Measurements from ENCODE around the gene PTPRA.

PTPRA gene

DNA sequence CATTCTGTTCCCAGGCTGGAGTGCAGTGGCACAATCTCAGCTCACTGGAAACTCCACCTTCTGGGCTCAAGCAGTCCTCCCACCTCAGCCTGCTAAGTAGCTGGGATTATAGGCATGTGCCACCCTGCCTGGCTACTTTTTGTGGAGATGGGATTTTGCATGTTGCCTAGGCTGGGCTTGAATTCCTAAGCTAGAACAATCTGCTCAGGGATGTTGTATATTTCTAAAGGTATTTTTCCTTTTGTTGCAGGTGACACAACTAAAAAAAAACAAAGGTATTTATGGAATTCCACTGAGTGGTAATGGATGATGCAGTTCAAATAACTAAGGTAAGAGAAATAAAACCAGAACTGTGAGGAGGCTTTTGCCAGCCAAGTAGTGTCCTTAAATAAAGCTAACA lies 49.7 kb downstream of the PTPRA start:
- no peak for DNase-seq (ENCODE audit: low read depth)

DNA sequence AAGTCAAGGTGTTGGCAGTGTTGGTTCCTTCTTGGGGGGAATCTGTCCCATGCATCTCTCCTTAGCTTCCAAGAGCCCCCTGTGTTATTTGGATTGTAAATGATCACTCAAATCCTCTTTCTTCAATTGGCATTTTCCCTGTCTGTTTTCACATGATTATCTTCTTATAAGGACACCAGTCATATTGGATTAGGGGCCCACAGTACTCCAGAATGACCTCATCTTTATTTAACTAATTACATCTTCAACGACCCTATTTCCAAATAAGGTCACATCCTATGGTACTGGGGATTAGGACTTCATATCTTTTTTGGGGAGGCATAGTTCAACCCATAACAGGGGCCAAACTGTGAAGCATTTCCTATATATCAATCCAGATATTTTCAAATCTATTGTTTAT lies 57.3 kb downstream of the PTPRA start:
- no peak for DNase-seq (ENCODE audit: low read depth)

DNA sequence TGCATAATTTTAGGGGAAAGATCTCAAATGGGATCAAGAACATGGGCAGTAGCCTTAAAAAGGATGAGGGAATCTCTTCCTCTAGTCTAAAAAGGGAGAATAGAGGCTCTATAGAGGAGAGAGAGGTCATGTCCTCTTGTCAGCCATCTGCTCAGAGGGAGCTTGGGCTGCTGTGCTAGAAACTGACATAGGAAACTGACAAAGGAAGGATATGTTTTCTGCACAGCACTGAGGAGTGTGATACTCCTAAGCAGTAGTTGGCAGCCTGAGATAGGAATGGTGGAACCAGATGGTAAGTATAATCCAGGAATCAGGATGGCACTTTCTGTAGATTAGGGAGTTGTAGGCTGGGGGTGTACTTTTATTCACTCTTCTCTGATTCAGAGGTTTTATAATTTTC lies 59.2 kb downstream of the PTPRA start:
- DNase-seq (ENCODE audit: low read depth), result no peak

DNA sequence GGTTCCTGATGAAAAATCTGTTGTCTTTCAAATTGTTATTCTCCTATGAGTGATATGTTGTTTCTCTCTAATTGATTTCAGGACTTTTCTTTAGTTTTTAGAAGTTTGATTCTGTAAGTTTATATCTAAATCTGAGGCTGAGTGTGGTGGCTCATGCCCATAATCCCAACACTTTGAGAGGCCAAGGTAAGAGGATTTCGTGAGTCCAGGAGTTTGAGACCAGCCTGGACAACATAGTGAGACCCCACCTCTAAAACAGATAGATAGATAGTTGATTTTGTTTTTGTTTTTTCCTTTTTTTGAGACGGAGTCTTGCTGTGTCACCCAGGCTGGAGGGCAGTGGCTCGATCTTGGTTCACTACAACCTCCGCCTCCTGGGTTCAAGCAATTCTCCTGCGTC lies 64.6 kb downstream of the PTPRA start:
- no peak for DNase-seq (ENCODE audit: low read depth)

DNA sequence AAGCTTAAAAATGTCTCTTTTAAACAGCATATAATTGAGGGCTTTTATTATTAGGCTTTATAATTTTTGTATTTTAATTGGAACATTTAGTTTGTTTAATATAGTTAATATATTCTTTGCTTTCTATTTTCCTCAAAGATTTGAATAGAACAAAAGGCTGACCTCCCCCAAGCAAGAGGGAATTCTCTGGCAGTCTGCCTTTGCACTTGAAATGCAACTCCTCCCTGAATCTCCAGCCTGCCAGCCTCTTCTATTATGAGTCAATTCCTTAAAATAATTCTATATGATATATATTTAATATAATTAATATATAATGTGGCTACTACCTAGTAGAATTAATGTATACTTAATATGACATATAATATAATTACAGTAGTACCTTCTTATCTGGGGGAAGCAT lies 69.2 kb downstream of the PTPRA start:
- no peak for DNase-seq (ENCODE audit: low read depth)

DNA sequence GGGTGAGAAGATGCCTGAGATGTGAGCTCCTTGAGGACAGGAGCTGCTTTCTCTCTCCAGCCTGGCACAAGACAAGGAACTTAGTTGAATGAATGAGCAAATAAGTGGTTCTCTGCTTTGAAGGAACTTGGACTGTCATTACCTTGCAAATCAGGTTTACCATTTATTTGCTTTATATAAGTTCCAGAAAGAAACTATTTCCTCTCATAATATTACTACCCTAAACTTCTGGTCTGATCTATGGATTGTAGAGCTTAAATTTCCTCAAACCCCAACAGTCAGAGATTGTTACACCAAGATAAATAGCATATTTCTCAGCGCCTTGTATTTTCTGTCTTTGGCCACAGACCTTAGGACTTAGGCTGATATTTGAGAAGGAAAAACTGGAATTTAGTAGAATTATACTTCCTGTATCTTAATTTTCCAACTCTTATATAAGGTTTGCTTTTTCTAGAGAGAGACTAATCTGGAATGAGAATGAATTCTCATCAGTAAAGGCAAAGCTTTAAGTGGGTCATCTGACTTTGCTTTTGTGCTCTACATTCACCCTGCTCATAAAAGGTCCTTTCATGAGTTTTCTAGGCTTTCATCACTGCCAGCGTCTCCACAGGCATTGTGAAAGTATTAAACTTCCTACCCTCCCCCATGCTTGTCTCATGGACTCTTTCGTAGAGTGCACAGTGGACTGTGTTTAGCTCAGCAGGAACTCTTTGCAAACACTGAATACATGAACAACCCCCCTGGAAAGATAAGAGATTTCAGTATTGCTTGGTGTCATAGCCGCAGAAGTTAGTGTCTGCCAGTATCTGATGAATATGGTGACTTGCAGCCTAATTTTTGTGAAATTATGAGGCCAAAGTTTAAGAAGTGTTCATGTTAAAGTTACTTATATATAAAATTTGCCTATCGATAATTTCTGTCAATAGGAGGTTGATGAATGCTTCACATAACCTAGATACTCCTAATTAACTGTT lies 74.0 kb downstream of the PTPRA start:
- no peak for DNase-seq (ENCODE audit: low read depth)

DNA sequence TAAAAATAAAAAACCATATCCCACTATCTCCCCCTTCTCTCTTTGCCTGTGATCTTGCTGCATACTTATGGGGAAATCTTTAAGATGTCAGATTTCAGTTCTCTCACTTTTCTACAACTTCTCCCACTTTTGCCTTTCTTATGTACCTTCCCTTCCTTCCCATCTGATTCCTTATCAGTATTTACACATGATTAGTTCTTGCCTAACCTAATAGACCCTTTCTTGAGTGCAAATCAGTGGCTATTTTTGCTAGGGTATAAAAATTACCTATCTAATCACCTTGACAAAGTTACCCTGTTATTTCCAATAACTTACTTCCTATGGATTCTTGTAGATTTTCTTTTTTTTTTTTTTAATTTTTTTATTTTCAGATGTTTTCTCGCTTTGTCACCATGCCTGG lies 75.7 kb downstream of the PTPRA start:
- DNase-seq (ENCODE audit: low read depth), result no peak

DNA sequence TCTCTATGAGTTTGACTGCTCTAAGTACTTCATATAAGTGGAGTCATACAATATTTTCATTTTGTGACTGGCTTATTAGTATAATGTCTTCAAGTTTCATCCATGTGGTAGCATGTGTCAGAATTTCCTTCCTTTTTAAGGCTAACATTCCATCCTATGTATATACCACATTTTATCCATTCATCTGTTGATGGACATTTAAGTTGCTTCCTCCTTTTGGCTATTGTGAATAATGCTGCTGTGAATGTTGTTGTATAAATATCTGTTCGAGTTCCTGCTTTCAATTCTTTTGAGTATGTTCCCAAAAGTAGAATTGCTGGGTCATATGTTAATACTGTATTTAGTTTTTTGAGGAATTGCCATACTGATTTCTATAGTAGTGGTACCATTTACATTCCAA lies 79.5 kb downstream of the PTPRA start:
- no peak for DNase-seq (ENCODE audit: low read depth)

DNA sequence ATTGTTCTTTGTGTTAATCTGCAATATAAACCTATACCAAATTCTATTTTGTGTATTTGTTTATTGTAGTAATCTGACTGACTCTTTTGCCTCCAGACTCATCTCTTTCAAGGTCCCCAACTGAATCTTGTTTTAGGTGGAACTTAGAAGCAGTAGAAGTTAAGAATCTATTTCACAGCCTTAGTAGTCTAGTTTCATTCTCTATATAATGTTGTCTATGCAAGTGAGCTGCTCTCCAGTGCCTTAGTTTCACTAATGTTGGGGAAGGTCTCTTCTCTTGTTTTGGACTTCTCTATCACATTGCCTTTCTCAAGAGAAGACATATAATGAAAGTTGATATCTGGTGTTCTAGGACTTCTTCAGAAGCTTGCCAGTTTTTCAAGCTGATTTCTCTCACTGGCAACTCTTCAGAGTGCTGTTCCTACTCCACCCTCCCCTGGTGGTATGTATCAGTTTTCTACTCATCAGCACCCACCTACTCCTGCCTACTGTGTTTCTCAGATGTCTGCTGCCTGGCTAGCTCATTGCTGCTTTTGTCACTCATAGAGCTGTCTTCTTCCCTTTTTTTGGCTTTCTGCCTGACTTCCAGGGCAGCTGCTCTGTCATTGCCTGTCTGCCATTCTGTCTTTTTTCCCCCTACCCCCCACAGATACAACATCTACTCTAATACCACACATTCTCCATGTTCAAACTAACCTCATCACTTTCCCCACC lies 82.1 kb downstream of the PTPRA start:
- DNase-seq (ENCODE audit: low read depth), result no peak

DNA sequence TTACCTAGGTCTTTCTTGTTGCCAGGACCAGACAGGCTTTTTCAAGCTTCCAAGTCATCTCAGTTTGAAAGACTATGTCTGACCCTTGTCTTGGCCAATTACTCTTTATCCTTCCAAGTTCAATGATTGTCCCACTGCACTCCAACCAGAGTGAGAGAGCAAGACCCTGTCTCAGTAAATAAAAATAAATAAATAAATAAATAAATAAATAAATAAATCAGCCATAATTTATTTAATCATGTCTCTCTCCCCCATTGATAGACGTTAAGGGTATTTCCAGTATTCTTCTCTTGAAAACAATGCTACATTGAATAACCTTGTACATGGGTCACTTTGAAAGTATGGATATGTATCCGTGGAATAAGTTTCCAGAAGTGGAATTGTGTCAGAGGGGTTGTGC lies 83.2 kb downstream of the PTPRA start:
- no peak for DNase-seq (ENCODE audit: low read depth)

DNA sequence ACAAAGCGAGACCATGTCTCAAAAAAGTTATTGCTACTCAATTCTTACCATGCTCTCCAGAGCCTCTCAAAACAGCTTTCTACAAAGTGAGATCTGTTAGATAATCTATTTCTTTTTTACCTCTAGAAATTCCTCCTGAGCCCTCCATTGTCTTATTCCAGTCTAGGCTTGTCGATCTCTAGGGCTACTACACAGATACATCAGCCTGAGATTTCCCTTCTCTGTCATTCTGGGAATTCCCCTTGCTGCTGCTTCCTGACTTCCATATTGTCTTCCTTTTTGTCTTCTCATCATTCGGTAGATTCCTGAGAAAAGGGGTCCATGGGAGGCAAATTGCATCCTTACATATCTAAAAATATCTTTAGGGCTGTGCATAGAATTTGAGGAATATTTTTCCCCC lies 94.6 kb downstream of the PTPRA start:
- no peak for DNase-seq (ENCODE audit: low read depth)

DNA sequence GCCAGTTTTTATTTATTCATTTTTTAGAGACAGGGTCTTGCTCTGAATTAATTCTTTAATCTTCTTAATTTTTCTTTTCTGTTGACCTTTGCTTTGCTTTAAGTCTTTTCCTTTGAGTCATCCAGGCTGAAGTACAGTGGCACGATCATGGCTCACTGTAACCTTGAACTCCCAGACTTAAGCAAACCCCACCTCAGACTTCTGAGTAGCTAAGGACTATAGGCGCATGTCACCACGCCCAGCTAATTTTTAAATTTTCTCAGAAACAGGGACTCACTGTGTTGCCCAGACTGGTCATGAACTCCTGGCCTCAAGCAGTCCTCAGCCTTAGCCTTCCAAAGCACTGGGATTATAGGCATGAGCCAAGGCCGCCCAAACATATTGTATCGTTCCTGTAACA lies 98.8 kb downstream of the PTPRA start:
- DNase-seq (ENCODE audit: low read depth), result no peak

DNA sequence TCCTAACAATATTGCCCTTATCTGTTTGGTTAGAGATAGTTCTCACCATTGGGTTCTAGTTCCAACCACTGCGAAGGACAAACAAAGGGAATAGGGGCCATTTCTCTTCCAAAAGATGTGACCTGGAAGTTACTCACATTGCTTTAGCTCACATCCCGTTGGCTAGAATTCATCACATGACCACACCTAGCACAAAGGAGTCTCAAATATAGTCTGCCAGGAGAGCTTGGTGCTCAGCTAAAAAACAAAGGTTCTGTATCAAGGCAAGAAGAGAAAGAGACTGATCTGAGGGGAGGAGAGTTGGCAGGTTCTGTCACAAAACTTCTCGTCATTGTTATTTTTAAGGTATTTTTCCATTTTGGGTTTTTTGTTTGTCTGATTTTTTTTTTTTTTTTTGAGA lies 100.3 kb downstream of the PTPRA start:
- DNase-seq (ENCODE audit: low read depth), result no peak

DNA sequence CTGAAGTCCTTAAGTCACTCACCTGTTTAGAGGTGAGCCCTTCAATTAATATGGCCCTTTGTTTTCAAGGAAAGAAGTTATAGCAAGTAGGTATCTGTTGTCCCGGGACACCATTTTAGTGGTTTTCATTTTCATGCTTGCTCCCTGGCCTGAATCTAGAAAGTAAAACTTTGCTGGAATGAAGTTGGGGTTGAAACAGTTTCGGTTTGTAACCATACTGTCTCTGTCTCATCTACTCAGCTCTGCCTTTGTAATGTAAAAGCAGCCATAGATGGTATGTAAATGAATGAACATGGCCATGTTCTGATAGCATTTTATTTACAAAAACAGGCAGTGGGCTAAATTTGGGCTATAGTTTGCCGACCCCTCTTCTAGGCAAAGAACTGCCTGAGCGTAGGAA lies 105.2 kb downstream of the PTPRA start:
- no peak for DNase-seq (ENCODE audit: low read depth)

DNA sequence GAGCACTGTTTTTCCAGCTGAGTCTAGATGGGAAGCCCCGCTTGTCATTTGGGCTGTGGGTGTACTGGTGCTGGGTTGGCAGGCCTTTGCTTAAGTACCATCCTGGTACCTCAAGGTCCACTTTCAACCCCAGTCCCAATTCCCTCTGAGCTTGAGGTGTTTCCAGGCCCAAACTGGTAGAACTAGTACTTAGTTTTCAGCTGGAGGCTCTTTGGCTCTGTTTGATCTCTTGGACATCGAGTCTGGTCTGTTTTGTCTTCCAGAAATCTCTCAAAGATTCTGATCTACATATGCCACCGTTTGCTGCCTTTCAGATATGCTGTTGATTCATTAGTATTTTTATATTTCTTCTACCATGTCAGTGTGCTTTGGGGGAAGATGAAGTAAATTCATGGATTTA lies 108.4 kb downstream of the PTPRA start:
- no peak for DNase-seq (ENCODE audit: low read depth)

DNA sequence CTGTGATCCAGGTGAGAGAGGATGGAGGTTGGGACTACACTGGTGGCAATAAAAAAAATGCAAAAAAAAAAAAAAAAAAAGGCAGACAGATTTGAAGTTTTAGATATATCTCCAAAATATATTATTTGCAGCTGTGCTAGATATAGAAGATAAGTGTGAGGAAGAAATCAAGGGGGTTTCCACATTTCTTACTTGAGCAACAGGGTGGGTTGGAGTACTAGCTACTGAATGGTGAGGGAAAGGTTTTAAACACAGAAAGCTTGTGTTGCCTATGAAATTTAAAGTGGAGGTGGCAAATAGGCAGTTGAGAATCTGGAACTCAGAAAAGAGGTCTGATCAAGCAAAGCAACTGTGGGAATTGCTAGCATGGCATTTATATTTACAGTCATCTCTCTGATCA lies 110.2 kb downstream of the PTPRA start:
- no peak for DNase-seq (ENCODE audit: low read depth)

DNA sequence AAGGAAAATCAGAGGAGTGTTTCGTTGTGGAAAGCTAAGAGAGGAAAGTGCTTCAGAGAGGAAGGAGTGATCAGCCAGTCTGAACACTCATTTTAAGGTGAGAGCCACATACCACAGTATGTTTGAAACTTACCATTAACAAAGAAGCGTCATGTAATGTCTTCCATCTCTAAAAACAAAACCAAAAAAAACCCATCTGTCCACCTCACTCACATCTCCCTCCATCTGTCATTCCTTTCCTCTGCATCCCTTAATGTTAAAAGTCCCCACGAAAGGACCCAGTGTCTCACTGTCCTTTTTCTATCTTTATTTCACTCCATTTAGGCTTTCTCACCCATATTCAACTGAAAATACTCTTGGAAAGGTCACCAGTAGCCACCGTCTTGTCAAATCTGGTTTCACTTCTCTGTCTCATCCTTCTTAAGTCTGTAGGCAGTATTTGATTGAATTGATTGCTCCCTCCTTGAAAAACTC lies 110.8 kb downstream of the PTPRA start:
- no peak for DNase-seq (ENCODE audit: low read depth)

DNA sequence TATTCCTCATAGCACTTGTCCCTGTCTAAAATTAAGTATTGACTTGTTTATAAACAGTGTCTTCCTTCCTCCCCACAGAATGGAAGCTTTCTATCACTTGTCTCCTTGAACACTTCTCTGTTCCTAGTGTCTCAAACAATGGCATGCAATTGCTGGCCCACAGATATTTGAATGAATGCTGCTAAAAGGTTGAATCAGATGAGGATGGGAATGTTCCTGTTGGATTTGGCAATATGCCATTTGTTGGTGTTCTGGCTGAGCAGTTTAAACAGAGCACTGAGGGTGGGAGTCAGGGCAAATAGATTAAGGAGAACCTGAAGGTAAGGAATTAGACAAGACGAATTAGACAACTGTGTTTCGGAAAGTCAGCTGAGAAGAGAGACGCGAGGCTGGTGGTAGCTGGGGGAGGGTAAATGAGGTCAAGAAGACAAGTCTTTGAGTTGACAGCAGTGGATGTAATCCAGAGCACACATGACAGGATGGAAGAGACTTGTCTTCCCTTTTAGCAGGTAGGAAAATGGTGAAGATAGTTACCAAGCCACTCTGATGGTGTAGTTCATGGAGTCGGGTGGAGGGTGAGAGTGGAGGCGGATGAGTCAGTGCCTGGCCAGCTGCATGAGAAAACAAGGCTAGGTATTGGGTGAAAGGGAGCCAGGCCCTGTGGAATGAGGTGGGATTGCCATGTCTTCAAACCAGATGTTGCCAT lies 111.8 kb downstream of the PTPRA start:
- DNase-seq (ENCODE audit: low read depth), result no peak

DNA sequence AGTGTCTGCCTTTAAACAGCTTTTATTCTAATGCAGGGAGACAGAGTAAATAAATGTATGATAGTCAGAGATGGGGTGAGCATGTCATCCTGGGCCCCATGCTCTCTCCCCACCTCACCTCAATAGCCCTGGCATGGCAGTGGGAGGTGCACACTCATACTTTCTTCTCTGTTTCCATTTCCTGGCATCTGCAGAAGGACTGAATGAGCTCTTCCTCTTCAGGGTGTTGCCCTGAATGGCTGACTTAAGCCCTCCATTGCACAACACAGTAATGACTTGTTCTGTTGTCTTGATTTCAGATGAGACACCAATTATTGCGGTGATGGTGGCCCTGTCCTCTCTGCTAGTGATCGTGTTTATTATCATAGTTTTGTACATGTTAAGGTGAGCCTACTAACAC lies 113.2 kb downstream of the PTPRA start:
- DNase-seq (ENCODE audit: low read depth), result no peak

DNA sequence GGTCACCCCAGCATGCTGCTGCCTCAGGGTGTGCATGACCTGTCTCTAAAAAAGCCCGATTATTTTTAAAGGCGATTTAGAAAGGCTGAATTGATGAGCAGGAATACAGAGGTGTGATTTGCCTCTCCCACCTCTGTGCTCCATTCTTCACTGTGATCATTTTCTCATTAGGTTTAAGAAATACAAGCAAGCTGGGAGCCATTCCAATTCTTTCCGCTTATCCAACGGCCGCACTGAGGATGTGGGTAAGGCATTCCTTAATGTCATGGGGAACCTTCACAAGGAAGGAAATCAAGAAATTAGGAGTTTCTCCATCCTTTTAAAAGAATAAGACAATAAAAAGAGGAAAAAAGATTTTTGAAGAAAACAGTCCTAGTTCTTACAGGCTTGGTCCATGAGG lies 114.6 kb downstream of the PTPRA start:
- no peak for DNase-seq (ENCODE audit: low read depth)

DNA sequence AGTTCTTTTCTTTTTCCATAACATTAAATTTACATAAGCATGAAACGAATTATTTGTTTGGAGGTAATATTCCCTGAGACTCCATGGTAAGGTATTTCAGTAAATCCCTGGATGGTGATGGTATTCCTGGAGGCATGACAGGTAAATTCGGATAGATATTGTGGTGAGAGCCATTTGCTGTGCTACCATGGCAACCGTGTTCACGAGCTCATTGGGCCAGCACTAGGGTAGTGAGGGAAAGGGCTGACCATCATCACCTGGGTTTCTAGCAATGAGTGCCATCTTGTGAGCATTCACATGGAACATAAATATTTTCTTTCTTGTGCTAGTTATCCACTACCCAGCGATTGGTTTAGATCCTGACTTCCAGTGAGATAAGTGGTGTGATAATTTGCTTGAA lies 118.3 kb downstream of the PTPRA start:
- DNase-seq (ENCODE audit: low read depth), result no peak

DNA sequence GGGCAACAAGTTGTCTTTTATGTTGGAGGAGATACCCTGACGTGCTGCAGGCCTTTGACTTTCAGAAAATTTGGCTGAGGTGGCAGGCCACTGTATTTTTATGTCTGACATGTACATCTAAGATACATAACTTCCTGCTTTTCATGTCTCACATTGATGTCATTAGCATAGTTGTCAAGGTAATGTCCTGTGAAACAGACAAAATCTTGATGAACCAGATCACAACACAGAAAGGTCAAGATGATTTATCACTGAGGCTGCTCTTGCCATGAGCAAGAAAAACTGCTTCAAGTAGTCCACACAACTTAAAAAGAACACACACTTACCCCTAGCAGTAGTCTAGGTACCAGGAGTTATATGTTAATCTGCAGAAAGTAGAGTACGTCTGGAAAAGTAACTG lies 120.0 kb downstream of the PTPRA start:
- no peak for DNase-seq (ENCODE audit: low read depth)

DNA sequence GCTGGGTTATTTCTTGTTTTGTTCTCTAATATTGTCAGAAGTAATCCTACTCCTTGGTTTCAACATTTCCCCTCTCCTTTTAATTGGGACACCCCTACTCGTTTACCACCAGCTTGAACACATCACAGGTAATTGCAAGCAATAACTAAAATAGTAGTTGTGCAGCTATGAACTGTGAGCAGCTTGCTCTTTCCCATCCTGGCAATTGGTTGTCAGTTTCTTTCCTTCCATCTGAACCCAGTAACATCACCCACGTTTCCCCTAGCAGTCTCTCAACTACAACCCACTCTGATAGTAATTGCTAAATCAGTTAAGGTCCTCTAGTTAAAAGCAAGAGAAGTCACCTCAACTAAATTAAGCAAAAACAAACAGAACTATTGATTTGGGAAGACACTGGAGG lies 122.5 kb downstream of the PTPRA start:
- no peak for DNase-seq (ENCODE audit: low read depth)
